DND-41 (cell line): ENCODE measurements around the gene TAGLN3.

ENCODE experiments used
- ATAC-seq: fragments of 200-7000 bp; cut with Tn5 transposase; 3 replicates; pipeline ENCODE4 v1.9.1; 2021; ENCODE audit warnings: low read depth; ENCODE audit not compliant: insufficient read depth
- DNase-seq: peaks from one replicate; pipeline ENCODE4 v3.0.0-alpha.2; 2020
- H2AFZ ChIP-seq: 2 replicates; pipeline ENCODE4 v1.6.0; 2012; ENCODE audit warnings: low read depth, low read length
- H3K27ac ChIP-seq: 2 replicates; pipeline ENCODE4 v1.5.1; 2012; ENCODE audit warnings: low read length, inconsistent platforms
- H3K27me3 ChIP-seq: fragments of 200-600 bp; sonication (generic); 2 replicates; pipeline ENCODE4 v1.6.0; 2012; ENCODE audit warnings: low read length, mild to moderate bottlenecking, inconsistent platforms; ENCODE audit not compliant: insufficient read depth, poor library complexity
- H3K36me3 ChIP-seq: 2 replicates; pipeline ENCODE4 v1.5.1; 2012; ENCODE audit warnings: low read length, inconsistent platforms; ENCODE audit not compliant: insufficient read depth
- H3K4me1 ChIP-seq: 2 replicates; pipeline ENCODE4 v1.5.1; 2012; ENCODE audit warnings: mild to moderate bottlenecking, low read length; ENCODE audit not compliant: insufficient read depth
- H3K4me2 ChIP-seq: 2 replicates; pipeline ENCODE4 v1.6.0; 2012; ENCODE audit warnings: mild to moderate bottlenecking, moderate library complexity, low read length, inconsistent platforms; ENCODE audit not compliant: insufficient read depth
- H3K4me3 ChIP-seq, 2 experiments: fragments of 200-600 bp in 1 of 2; shearing (Covaris generic) in 1 of 2; 2 replicates each; pipeline ENCODE4 v1.5.1; 2012 to 2016; ENCODE audit warnings: inconsistent platforms in 2 of 2, low read length in 2 of 2, mild to moderate bottlenecking in 2 of 2, low read depth in 1 of 2, moderate library complexity in 1 of 2
- H3K79me2 ChIP-seq: 2 replicates; pipeline ENCODE4 v1.6.0; 2012; ENCODE audit warnings: low read length, inconsistent platforms; ENCODE audit not compliant: insufficient read depth
- H3K9ac ChIP-seq: 2 replicates; pipeline ENCODE4 v1.6.0; 2012; ENCODE audit warnings: low read depth, mild to moderate bottlenecking, inconsistent platforms, low read length, moderate library complexity
- H3K9me3 ChIP-seq: 2 replicates; pipeline ENCODE4 v1.5.1; 2012; ENCODE audit warnings: low read length, moderate library complexity, mild to moderate bottlenecking, inconsistent platforms; ENCODE audit not compliant: insufficient read depth, severe bottlenecking
- H4K20me1 ChIP-seq: 2 replicates; pipeline ENCODE4 v1.6.0; 2012; ENCODE audit warnings: low read length; ENCODE audit not compliant: insufficient read depth
- CTCF ChIP-seq: IDR thresholded peaks from 2 replicates; pipeline ENCODE4 v1.5.1; 2012; ENCODE audit warnings: borderline replicate concordance, low read length, moderate library complexity, mild to moderate bottlenecking; ENCODE audit not compliant: poor library complexity, severe bottlenecking; ENCODE audit errors: extremely low read depth
- EZH2 ChIP-seq: IDR thresholded peaks from 3 replicates; pipeline ENCODE4 v1.6.1; 2012; ENCODE audit warnings: borderline replicate concordance, low read depth, mild to moderate bottlenecking, moderate library complexity, low read length, inconsistent platforms; ENCODE audit not compliant: severe bottlenecking

Gene TAGLN3

GRCh38 chr3:111999484-112000324, 982 bp downstream of the TAGLN3 start:
- Histone ChIP-seq H3K79me2 (no peaks in the 10 kb centered on the region), H3K4me2 (no peak overlapping the region), H3K27me3 (no peaks in the 10 kb centered on the region), H4K20me1 (no peaks in the 10 kb centered on the region), H3K9me3 (no peaks in the 10 kb centered on the region), H3K4me1 (no peaks in the 10 kb centered on the region), H3K36me3 (no peaks in the 10 kb centered on the region), H3K9ac (no peak overlapping the region), H3K4me3 (no peak overlapping the region), H3K27ac (no peak overlapping the region), H2AFZ (no peak overlapping the region)
- ATAC-seq (no peak), DNase-seq (no peak)
- TF ChIP-seq CTCF (no peak), EZH2 (no peak)

GRCh38 chr3:112000367-112000771, 1.6 kb downstream of the TAGLN3 start:
- ATAC-seq: no peak
- H3K27ac ChIP-seq: no peak overlapping the region
- no peaks in the 10 kb centered on the region for H3K79me2 ChIP-seq
- H4K20me1 ChIP-seq: no peaks in the 10 kb centered on the region
- no peaks in the 10 kb centered on the region for H3K36me3 ChIP-seq
- H3K4me2 ChIP-seq: no peak overlapping the region
- H2AFZ ChIP-seq: no peak overlapping the region
- no peak overlapping the region for H3K4me3 ChIP-seq
- H3K27me3 ChIP-seq: no peaks in the 10 kb centered on the region
- TF ChIP-seq CTCF (no peak), EZH2 (no peak)
- H3K4me1 ChIP-seq: no peaks in the 10 kb centered on the region
- H3K9me3 ChIP-seq: no peaks in the 10 kb centered on the region
- H3K9ac ChIP-seq: no peak overlapping the region
- DNase-seq: no peak

- no peak overlapping the region for H3K4me3 ChIP-seq
- no peaks in the 10 kb centered on the region for H3K27me3 ChIP-seq
- no peak overlapping the region for H2AFZ ChIP-seq
- H4K20me1 ChIP-seq: no peaks in the 10 kb centered on the region
- no peak for DNase-seq
- ATAC-seq: no peak
- H3K27ac ChIP-seq: no peak overlapping the region
- H3K79me2 ChIP-seq: no peaks in the 10 kb centered on the region
- TF ChIP-seq EZH2 (no peak), CTCF (no peak)
- no peaks in the 10 kb centered on the region for H3K9me3 ChIP-seq
- H3K4me2 ChIP-seq: no peak overlapping the region
- no peaks in the 10 kb centered on the region for H3K4me1 ChIP-seq
- no peak overlapping the region for H3K9ac ChIP-seq
- no peaks in the 10 kb centered on the region for H3K36me3 ChIP-seq
Observed at GRCh38 chr3:112000966-112001365, 2.2 kb downstream of the TAGLN3 start.
